ENCODE data around the gene COQ8A.
"Not testable (repeated sequence)": the region's sequence is repeated elsewhere in the genome, so short reads cannot be mapped to it uniquely, and the experiment has no call there.

COQ8A gene

DNA sequence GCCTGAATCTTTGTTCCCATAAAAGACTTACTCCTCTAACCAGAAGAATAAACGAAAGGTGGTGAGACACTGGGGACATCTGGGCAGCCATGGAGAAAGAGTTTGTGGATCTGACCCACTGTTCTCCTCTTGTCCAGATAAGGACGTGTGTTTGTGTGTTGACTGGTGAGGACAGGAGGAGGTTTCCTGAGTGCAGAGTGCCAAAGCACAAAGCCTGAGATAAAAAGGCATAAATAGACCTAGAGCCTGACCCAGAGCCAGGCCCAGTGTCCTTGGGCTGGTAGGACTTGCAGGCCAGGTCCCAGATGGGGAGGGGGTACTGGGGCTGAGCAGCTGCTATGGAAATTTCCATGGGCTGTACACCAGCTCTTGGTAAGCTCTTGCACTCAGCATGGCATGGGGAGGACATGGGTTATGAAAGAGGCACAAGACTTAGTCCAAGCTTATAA, 19.6 kb upstream of the COQ8A start:
- H3K4me3 ChIP-seq, result no peak overlapping the region
- H3K27ac ChIP-seq, result no peak overlapping the region

DNA sequence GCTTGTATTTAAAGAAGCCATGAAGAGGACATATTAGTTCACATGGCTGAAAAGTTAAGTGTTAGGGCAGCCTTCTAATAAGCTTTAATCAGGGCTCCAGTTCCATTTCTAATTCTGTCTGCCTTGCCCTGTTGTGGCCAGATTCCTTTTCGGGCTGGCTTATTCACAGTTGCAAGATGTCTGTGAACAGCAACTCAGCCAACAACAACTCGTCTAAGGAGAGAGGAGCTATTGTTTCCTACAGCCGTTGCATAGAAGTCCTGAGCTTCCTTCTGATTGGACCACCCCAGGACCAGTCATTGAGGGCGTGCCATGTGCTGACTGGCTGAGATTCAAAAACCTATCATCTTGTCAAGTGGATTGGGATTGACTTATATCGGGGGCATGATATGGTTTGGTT, 18.6 kb upstream of the COQ8A start:
- Histone ChIP-seq H3K4me3 (no peak overlapping the region), H3K27ac (no peak overlapping the region)

DNA sequence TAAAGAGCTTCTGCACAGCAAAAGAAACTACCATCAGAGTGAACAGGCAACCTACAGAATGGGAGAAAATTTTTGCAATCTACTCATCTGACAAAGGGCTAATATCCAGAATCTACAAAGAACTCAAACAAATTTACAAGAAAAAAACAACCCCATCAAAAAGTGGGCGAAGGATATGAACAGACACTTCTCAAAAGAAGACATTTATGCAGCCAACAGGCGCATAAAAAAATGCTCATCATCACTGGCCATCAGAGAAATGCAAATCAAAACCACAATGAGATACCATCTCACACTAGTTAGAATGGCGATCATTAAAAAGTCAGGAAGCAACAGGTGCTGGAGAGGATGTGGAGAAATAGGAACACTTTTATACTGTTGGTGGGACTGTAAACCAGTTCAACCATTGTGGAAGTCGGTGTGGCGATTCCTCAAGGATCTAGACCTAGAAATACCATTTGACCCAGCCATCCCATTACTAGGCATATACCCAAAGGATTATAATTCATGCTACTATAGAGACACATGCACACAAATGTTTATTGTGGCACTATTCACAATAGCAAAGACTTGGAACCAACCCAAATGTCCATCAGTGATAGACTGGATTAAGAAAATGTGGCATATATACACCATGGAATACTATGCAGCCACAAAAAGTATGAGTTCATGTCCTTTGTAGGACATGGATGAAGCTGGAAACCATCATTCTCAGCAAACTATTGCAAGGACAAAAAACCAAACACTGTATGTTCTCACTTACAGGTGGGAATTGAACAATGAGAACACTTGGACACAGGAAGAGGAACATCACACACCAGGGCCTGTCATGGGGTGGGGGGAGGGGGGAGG, 10.6 kb upstream of the COQ8A start:
- not testable (repeated sequence) for H3K27ac ChIP-seq, H3K4me3 ChIP-seq

DNA sequence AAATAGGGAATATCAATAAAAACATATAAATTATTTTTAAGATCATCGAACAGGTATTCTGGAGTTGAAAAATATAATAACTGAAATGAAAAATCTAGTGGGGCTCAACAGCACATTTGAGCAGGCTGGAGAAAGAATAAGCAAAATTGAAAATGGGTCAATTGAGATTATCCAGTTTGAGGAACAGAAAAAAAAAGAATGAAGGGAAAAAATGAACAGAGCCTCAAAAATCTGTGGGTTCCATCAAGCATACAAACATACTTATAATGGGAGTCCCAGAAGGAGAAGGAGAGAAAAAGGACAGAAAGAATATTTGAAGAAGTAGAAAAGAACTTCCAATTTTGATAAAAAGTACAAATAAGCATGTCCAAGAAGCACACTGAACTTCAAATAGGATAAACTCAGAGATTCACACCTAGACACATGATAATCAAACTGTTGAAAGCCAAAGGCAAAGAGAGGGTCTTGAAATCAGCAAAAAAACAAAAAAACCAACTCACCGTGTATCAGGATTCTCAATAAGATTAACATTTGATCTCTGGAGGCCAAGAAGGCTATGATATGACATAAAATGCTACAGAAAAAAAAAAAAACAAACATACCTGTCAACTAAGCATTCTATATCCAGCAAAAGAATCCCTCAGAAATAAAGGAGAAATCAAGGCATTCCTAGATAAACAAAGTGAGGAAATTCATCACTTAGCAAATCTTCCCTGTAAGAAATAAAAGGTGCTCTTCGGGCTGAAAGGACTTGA, 5.4 kb upstream of the COQ8A start:
- H3K27ac ChIP-seq, result no peak overlapping the region
- H3K4me3 ChIP-seq, result no peak overlapping the region

DNA sequence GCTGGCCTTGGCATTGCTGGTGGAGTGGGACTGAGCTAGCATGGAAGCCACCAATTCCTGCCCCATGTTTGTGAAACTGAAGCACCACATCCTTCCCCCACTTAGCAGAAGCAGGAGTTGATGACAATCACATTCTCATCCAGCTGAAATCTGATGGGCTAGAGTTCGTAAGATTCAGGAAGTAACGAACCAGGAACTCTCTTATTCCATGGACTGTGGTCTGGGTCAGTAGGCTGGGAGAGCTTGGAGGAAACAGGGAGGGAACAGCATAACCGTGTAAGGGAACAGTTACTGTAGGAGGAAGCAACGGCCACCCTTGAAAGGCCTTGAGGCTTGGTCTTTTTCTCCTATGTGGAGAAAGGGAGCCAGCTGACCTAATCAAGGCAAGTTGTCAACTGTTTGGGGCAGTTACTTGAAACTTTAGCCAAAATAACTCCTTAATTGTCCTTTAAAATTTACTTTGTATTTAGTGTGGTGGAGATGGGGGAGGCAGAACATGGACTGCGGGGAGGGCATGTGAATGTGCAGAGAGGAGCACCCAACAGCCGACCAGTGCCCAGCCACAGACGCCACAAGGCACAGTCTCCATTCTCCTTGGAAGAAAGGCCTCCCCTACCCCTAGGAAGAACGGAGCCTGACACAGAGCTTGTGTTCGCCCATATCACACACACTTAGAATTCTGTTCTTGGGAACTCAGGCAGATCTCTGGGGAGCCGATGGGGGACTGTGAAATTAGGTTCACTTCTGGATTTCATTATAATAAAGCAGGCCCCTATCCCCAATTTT, 2.0 kb upstream of the COQ8A start:
- Histone ChIP-seq H3K27ac (peak overlapping the region in 20 of 21 experiments; percentile 26 to 100 (median 96)), H3K4me3 (peak overlapping the region in 1 of 7 experiments; percentile 64)

GRCh38 chr1:226938903-226939437, 1.1 kb upstream of the COQ8A start:
- Histone ChIP-seq H3K27ac (peak overlapping the region; percentile 78 to 100 (median 96)), H3K4me3 (peak overlapping the region; percentile 64 to 88 (median 77))

DNA sequence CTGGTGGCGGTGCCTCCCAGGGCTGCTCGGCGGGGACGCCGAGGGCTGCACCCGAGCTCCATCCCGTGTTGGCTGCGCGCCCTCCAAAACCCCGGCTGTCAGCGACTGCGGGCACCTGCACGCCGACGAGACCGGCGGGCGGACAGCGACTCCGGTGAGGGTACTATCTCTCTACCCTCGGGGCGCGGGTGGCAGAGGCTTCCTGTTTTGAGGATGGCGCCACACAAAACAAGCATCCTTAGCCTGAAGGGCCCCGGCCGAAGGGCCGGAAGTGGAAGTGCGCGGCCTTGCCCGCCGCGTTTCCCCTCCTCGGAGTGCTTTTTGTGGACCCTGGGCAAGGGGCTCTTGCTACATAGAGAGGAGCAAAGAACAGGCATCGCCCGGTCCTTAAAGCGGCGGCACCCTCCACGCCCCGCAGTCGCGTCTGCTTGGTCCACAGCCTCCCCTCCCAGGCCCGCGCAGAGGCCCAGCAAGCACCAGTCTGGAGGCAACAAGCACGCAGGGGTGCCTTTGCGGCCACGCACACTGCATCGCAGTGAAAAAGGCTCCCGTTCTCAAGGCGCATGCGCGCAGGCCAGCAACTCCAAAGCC, 561 bp upstream of the COQ8A start:
- peak overlapping the region; percentile 64 to 88 (median 77) for H3K4me3 ChIP-seq
- peak overlapping the region; percentile 78 to 100 (median 96) for H3K27ac ChIP-seq

DNA sequence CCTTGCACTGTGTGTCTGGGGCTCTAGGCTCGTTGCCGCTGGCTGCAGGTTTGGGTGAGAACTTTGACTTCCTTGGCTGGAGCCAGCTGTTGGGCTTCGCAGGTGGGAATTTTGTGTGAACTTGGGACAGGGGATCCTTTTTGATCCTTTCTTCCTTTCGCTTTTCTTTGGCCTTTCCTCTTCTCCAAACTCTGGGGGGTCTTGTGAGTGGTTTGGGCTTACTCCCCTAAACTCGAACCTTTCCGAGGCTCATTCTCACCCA, 643 bp downstream of the COQ8A start:
- H3K27ac ChIP-seq, result peak overlapping the region in 16 of 21 experiments; percentile 3 to 100 (median 79)
- H3K4me3 ChIP-seq, result peak overlapping the region; percentile 64 to 88 (median 77)

GRCh38 chr1:226942392-226942791, 2.3 kb downstream of the COQ8A start:
- no peak overlapping the region for H3K4me3 ChIP-seq
- H3K27ac ChIP-seq, result peak overlapping the region in 4 of 21 experiments; percentile 9 to 32 (median 20)

- Histone ChIP-seq H3K4me3 (no peak overlapping the region), H3K27ac (peak overlapping the region in 2 of 21 experiments; percentile 4 to 25)
These were observed 3.1 kb downstream of the COQ8A start for GRCh38 chr1:226943156-226943555.

- Histone ChIP-seq H3K4me3 (no peak overlapping the region), H3K27ac (peak overlapping the region in 2 of 21 experiments; percentile 9 to 37)
These were observed 3.8 kb downstream of the COQ8A start for GRCh38 chr1:226943927-226944326.

GRCh38 chr1:226945106-226945857, 5.2 kb downstream of the COQ8A start:
- H3K4me3 ChIP-seq, result no peak overlapping the region
- peak overlapping the region in 6 of 21 experiments; percentile 5 to 36 (median 16) for H3K27ac ChIP-seq

- peak overlapping the region in 4 of 21 experiments; percentile 5 to 36 (median 16) for H3K27ac ChIP-seq
- no peak overlapping the region for H3K4me3 ChIP-seq
These were observed 5.8 kb downstream of the COQ8A start for GRCh38 chr1:226945858-226946245.

DNA sequence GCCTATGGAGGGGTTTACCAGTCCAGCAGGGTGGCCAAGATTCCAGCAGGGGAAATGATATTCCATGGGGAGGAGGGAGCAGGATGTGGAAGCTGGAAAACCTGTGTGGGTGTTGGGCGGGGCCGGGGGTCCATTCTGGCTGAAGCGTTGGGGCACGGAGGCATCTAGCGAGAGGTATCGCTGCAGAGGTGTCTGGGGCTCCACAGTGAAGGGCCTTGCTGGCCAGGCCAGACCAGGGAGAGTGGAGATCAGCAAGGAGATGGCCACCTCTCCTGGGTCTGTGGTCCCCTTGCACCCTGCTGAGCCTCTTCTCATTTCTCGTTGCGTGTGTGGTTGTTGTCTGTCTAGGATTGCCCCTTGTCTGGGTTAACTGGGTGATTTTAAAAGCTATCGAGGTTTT, 6.2 kb downstream of the COQ8A start:
- Histone ChIP-seq H3K27ac (peak overlapping the region in 2 of 21 experiments; percentile 5 to 36), H3K4me3 (no peak overlapping the region)

- H3K27ac ChIP-seq, result no peak overlapping the region
- no peak overlapping the region for H3K4me3 ChIP-seq
These were observed 6.7 kb downstream of the COQ8A start for GRCh38 chr1:226946841-226947240.

- no peak overlapping the region for H3K27ac ChIP-seq
- no peak overlapping the region for H3K4me3 ChIP-seq
These were observed 8.0 kb downstream of the COQ8A start for GRCh38 chr1:226948051-226948450.

GRCh38 chr1:226948480-226948879, 8.4 kb downstream of the COQ8A start:
- no peak overlapping the region for H3K27ac ChIP-seq

GRCh38 chr1:226948996-226949395, 8.9 kb downstream of the COQ8A start:
- Histone ChIP-seq H3K4me3 (no peak overlapping the region), H3K27ac (no peak overlapping the region)

More at GRCh38 chr1:226948480-226948879, 8.4 kb downstream of the COQ8A start:
- H3K4me3 ChIP-seq, result no peak overlapping the region

DNA sequence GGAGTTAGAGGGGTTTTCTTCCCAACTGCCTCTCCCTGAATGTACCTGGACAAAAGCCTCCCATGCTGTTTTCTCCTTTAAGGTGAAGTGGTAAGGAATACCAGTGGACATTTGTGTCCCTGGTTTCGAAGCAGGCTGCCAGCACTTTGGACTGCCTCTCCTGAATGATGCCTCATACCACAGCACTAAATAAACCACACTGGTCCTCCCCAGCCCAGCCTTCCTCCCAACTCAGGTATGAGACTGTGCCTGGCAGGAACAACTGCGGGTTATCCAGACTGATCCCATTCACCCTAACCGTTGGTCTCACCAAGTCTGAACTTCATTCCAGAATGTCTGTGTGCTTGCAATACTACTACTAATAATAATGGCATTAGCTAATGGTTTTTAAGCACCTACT, 9.3 kb downstream of the COQ8A start:
- H3K27ac ChIP-seq, result no peak overlapping the region
- H3K4me3 ChIP-seq, result no peak overlapping the region
